OCI-M2 (cell line): ENCODE measurements around the gene LTB4R.

ENCODE experiments used
- DNase-seq: peaks from one replicate; lab custom pipeline; 2025; ENCODE audit not compliant: unreplicated experiment; lab: John Stamatoyannopoulos, UW

The LTB4R gene

GRCh38 chr14:24366721-24367513 lies 55.6 kb downstream of the LTB4R start:
- peak; percentile 92 for DNase-seq
